HepG2 (cell line): ENCODE results near the gene TFB1M. TPM values are rescaled to one million over a fixed set of nuclear protein-coding genes. Genes with fewer than 3 reads are reported as not detected.
A peak's percentile ranks its signal among the peaks of the same experiment; 100 is the strongest.

Experiments used
- SSRP1 ChIP-seq: IDR thresholded peaks from 2 replicates; pipeline ENCODE4 v1.6.1; 2016; ENCODE audit warnings: control low read depth
- TRIM24 ChIP-seq: sonication (generic); formaldehyde crosslinking; IDR thresholded peaks from 2 replicates; pipeline ENCODE4 v1.8.0; 2022; ENCODE audit warnings: mild to moderate bottlenecking, missing genetic modification reagents
- ZC3H4 ChIP-seq: sonication (generic); formaldehyde crosslinking; IDR thresholded peaks from 2 replicates; pipeline ENCODE4 v1.4.0; 2020; ENCODE audit warnings: missing genetic modification reagents, borderline replicate concordance
- ZKSCAN1 ChIP-seq: fragments of 150-350 bp; IDR thresholded peaks from 2 replicates; pipeline ENCODE4 v1.6.1; 2014; ENCODE audit warnings: low read length
- ZNF256 ChIP-seq: sonication (generic); formaldehyde crosslinking; conservative IDR thresholded peaks from 2 replicates; pipeline ENCODE4 v1.4.0; 2020; ENCODE audit warnings: missing genetic modification reagents
- ZNF263 ChIP-seq: sonication (generic); formaldehyde crosslinking; IDR thresholded peaks from 2 replicates; pipeline ENCODE4 v1.4.0; 2020; ENCODE audit warnings: missing genetic modification reagents
- ZNF577 ChIP-seq: sonication (generic); formaldehyde crosslinking; IDR thresholded peaks from 2 replicates; pipeline ENCODE4 v1.4.0; 2020; ENCODE audit warnings: mild to moderate bottlenecking, low read depth, missing genetic modification reagents, borderline replicate concordance
- ZSCAN30 ChIP-seq: sonication (generic); formaldehyde crosslinking; IDR thresholded peaks from 2 replicates; pipeline ENCODE4 v1.5.0; 2020; ENCODE audit warnings: mild to moderate bottlenecking, missing genetic modification reagents
- polyA plus RNA-seq, 8 experiments: library from polyadenylated mRNA; depleted of rRNA in 3 of 8; stranded (reverse) in 7 of 8; unstranded in 1 of 8; fragments of >200 nt; fragmentation: Illumina TruSeq in 4 of 8; extraction: Trizol in 4 of 8; gene quantifications; 2 replicates each; pipeline versions ENCODE4 v1.2.1 to v1.2.3, GENCODE V29; 2011 to 2016; ENCODE audit warnings: low read depth in 4 of 8, missing spikeins in 1 of 8, mixed read lengths in 1 of 8; ENCODE audit not compliant: insufficient read depth in 1 of 8
- total RNA-seq, 5 experiments: library from RNA; depleted of rRNA; stranded (reverse); fragments of >200 nt; fragmentation: Illumina TruSeq; extraction: Trizol; gene quantifications; 2 replicates each; pipeline ENCODE4 v1.2.3, GENCODE V29; 2016; ENCODE audit warnings: low read depth in 1 of 5
- TF ChIP-seq, protein P1 (sequence below): sonication (generic); formaldehyde crosslinking; IDR thresholded peaks from one replicate; pipeline ENCODE4 v1.5.1; 2020; ENCODE audit warnings: mild to moderate bottlenecking, missing genetic modification reagents; ENCODE audit errors: not compliant biosample characterization
- TF ChIP-seq, protein P2 (sequence below): conservative IDR thresholded peaks from 2 replicates; pipeline ENCODE4 v1.6.1; 2018; ENCODE audit warnings: missing genetic modification reagents
- TF ChIP-seq, protein P3 (sequence below): sonication (generic); formaldehyde crosslinking; conservative IDR thresholded peaks from 2 replicates; pipeline ENCODE4 v1.4.0; 2020; ENCODE audit warnings: mild to moderate bottlenecking, missing genetic modification reagents, moderate library complexity
- TF ChIP-seq, protein P4 (sequence below): sonication (generic); formaldehyde crosslinking; IDR thresholded peaks from 2 replicates; pipeline ENCODE4 v1.5.1; 2020; ENCODE audit warnings: missing genetic modification reagents, mild to moderate bottlenecking, borderline replicate concordance

TFB1M gene
- total and polyA plus RNA-seq, 2 of the 13 experiments (the other 11 are each of a cell fraction or from before 2014, with no cell fraction given): 91.4 to 122 TPM

DNA sequence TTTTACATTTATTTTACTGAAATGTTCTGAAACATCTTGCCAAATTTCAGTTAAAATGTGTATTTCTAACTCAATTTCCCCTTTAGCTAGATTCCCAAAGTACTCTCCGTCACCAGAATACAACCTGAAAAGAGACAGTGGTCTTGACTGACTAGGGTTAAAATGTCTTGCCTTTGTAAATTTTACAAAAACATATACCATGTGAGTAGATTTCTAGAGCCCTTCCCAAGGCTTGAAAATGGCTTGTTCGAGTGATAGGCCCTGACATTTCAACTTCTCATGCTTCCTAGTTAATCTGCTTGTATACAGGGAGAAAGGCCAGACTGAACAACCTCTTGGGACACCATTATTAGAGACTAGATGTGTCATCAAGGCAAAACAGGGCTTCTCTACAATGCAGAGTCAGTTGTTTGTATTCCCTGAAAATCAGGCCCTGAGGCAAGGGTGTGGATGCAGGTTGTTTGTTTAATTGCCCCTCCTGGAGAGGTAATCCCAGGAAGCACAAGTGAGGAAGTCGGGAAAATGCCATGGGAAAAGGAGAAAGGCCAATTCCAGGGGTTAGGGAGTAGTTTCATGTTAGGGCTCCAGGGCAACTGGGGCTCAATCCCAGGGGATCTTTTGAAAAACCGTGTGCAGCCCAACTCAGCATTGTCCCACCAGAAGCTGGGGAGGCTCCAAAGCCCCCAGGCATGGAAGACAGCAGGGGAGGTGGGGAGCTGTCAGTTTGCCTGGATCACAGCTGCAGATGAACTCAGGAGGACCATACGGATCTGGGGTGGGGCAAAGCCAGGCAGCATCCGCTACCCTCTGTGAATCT lies 11.6 kb upstream of the TFB1M start (continued):
- TF ChIP-seq, protein P1, sequence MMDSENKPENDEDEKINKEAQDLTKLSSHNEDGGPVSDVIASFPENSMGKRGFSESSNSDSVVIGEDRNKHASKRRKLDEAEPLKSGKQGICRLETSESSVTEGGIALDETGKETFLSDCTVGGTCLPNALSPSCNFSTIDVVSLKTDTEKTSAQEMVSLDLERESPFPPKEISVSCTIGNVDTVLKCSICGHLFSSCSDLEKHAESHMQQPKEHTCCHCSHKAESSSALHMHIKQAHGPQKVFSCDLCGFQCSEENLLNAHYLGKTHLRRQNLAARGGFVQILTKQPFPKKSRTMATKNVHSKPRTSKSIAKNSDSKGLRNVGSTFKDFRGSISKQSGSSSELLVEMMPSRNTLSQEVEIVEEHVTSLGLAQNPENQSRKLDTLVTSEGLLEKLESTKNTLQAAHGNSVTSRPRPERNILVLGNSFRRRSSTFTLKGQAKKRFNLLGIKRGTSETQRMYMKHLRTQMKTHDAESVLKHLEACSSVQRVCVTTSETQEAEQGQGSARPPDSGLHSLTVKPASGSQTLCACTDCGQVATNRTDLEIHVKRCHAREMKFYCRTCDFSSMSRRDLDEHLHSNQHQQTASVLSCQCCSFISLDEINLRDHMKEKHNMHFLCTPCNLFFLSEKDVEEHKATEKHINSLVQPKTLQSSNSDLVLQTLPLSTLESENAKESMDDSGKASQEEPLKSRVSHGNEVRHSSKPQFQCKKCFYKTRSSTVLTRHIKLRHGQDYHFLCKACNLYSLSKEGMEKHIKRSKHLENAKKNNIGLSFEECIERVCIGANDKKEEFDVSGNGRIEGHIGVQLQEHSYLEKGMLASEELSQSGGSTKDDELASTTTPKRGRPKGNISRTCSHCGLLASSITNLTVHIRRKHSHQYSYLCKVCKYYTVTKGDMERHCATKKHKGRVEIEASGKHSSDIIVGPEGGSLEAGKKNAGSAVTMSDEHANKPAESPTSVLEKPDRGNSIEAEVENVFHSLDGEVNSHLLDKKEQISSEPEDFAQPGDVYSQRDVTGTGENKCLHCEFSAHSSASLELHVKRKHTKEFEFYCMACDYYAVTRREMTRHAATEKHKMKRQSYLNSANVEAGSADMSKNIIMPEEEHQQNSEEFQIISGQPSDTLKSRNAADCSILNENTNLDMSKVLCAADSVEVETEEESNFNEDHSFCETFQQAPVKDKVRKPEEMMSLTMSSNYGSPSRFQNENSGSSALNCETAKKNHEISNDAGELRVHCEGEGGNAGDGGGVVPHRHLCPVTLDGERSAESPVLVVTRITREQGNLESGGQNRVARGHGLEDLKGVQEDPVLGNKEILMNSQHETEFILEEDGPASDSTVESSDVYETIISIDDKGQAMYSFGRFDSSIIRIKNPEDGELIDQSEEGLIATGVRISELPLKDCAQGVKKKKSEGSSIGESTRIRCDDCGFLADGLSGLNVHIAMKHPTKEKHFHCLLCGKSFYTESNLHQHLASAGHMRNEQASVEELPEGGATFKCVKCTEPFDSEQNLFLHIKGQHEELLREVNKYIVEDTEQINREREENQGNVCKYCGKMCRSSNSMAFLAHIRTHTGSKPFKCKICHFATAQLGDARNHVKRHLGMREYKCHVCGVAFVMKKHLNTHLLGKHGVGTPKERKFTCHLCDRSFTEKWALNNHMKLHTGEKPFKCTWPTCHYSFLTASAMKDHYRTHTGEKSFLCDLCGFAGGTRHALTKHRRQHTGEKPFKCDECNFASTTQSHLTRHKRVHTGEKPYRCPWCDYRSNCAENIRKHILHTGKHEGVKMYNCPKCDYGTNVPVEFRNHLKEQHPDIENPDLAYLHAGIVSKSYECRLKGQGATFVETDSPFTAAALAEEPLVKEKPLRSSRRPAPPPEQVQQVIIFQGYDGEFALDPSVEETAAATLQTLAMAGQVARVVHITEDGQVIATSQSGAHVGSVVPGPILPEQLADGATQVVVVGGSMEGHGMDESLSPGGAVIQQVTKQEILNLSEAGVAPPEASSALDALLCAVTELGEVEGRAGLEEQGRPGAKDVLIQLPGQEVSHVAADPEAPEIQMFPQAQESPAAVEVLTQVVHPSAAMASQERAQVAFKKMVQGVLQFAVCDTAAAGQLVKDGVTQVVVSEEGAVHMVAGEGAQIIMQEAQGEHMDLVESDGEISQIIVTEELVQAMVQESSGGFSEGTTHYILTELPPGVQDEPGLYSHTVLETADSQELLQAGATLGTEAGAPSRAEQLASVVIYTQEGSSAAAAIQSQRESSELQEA: no peak
- TF ChIP-seq ZC3H4 (CRISPR knock-in tag) (peak; percentile 93; the same call in 1 of the 2 replicates), TRIM24 (CRISPR knock-in tag) (no peak), ZSCAN30 (CRISPR knock-in tag) (no peak), SSRP1 (CRISPR knock-in tag) (peak; percentile 93; the same call in 1 of the 2 replicates), ZNF263 (CRISPR knock-in tag) (peak; percentile 87), ZNF256 (CRISPR knock-in tag) (no peak), ZKSCAN1 (no peak), ZNF577 (CRISPR knock-in tag) (no peak)
- TF ChIP-seq, protein P2, sequence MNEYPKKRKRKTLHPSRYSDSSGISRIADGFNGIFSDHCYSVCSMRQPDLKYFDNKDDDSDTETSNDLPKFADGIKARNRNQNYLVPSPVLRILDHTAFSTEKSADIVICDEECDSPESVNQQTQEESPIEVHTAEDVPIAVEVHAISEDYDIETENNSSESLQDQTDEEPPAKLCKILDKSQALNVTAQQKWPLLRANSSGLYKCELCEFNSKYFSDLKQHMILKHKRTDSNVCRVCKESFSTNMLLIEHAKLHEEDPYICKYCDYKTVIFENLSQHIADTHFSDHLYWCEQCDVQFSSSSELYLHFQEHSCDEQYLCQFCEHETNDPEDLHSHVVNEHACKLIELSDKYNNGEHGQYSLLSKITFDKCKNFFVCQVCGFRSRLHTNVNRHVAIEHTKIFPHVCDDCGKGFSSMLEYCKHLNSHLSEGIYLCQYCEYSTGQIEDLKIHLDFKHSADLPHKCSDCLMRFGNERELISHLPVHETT (CRISPR knock-in tag): no peak
- TF ChIP-seq, protein P3, sequence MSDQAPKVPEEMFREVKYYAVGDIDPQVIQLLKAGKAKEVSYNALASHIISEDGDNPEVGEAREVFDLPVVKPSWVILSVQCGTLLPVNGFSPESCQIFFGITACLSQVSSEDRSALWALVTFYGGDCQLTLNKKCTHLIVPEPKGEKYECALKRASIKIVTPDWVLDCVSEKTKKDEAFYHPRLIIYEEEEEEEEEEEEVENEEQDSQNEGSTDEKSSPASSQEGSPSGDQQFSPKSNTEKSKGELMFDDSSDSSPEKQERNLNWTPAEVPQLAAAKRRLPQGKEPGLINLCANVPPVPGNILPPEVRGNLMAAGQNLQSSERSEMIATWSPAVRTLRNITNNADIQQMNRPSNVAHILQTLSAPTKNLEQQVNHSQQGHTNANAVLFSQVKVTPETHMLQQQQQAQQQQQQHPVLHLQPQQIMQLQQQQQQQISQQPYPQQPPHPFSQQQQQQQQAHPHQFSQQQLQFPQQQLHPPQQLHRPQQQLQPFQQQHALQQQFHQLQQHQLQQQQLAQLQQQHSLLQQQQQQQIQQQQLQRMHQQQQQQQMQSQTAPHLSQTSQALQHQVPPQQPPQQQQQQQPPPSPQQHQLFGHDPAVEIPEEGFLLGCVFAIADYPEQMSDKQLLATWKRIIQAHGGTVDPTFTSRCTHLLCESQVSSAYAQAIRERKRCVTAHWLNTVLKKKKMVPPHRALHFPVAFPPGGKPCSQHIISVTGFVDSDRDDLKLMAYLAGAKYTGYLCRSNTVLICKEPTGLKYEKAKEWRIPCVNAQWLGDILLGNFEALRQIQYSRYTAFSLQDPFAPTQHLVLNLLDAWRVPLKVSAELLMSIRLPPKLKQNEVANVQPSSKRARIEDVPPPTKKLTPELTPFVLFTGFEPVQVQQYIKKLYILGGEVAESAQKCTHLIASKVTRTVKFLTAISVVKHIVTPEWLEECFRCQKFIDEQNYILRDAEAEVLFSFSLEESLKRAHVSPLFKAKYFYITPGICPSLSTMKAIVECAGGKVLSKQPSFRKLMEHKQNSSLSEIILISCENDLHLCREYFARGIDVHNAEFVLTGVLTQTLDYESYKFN (CRISPR knock-in tag): no peak
- TF ChIP-seq, protein P4, sequence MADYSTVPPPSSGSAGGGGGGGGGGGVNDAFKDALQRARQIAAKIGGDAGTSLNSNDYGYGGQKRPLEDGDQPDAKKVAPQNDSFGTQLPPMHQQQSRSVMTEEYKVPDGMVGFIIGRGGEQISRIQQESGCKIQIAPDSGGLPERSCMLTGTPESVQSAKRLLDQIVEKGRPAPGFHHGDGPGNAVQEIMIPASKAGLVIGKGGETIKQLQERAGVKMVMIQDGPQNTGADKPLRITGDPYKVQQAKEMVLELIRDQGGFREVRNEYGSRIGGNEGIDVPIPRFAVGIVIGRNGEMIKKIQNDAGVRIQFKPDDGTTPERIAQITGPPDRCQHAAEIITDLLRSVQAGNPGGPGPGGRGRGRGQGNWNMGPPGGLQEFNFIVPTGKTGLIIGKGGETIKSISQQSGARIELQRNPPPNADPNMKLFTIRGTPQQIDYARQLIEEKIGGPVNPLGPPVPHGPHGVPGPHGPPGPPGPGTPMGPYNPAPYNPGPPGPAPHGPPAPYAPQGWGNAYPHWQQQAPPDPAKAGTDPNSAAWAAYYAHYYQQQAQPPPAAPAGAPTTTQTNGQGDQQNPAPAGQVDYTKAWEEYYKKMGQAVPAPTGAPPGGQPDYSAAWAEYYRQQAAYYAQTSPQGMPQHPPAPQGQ (CRISPR knock-in tag): no peak
